ENCODE results near the gene BRSK1. TPM values are rescaled to one million over a fixed set of nuclear protein-coding genes. Genes with fewer than 3 reads are reported as not detected.

BRSK1 gene
- 1.4 TPM for polyA plus RNA-seq (2012; ENCODE audit: low read depth, missing spikeins)

DNA sequence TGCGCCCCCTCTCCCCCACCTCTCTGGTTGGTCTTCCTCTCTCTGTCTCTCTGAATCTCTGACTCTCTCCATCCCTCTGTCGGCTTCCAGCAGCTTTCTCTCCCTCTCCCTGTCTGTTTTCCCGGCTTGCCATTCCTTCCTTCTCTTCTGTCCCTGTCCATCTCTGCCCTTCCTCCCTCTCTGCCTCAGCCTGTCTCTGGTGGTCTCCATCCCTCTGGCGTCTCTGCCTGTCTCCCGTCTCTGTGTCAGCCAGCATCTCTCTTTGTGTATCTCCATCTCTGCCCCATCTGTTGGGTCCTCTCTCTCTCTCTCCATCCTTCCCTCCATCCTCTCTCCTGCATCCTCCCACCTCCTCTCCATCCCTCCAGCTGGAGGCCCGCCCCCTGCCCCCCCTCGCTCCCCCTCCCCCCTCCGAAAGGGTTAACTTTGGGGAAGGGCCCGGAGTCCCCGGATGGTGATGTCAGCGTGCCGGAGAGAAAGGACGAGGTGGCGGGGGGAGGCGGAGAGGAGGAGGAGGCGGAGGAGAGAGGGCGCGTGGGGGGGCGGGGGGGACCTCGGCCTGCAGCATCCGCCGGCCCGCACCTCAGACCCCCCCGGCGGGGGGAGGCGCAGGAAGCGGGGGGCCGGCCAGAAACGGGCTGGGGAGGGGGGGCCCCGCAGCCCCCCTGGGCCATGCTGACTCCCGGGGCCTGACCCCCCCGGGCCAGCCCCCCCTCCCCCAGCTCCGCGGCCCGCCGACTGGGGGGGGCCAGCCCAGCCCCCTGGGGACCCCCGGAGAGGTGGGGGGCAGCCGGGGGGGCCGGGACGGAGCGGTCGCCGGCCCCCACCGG is at the start of gene BRSK1:
BRSK1 (plus strand) TSS at position 450 of the 830 bp plus-strand sequence. CDS start 446 bp downstream, outside the sequence.
- DNase-seq (ENCODE audit: insufficient read length, low spot score), result no peak
- no peak for TF ChIP-seq POLR2A (IDR thresholded peaks at IDR 0.05; ENCODE audit: low read depth, low read length)
- TF ChIP-seq POU2F2 (IDR thresholded peaks at IDR 0.05; ENCODE audit: low read depth, low read length), result no peak
- TF ChIP-seq TAF1 (IDR thresholded peaks at IDR 0.05; ENCODE audit: low read depth, low read length), result no peak
- TF ChIP-seq POLR2AphosphoS5 (IDR thresholded peaks at IDR 0.05; ENCODE audit: low read depth, low read length), result no peak
- no peak for TF ChIP-seq SPI1 (IDR thresholded peaks at IDR 0.05; ENCODE audit: low read depth, low read length)
- no peak for TF ChIP-seq PAX5 (IDR thresholded peaks at IDR 0.05; ENCODE audit: insufficient read depth, low read length, severe bottlenecking)

DNA sequence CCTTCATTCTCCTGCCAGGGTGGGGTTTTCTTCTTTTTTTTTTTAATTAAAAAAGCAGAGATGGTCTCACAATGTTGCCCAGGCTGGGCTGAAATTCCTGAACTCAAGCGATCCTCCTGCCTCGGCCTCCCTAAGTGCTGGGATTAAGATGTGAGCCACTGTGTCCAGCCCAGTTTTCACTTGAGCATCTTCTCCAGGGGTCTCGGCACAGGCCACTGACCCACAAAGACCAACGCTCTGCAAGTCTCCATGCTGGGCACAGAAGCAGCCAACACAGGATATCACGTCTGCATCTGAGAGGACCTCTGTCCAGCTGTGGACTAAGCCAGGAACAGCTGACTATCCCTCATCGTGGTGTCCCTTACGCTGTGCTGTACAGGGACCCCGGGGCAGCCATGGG is 45.8 kb upstream of the BRSK1 start:
- TF ChIP-seq SPI1 (IDR thresholded peaks at IDR 0.05; ENCODE audit: low read depth, low read length) (no peak), PAX5 (IDR thresholded peaks at IDR 0.05; ENCODE audit: insufficient read depth, low read length, severe bottlenecking) (no peak)
- DNase-seq (ENCODE audit: insufficient read length, low spot score) (no peak), FAIRE-seq (no peak)

More for the DNA sequence above, at the start of gene BRSK1:
- FAIRE-seq, result no peak

DNA sequence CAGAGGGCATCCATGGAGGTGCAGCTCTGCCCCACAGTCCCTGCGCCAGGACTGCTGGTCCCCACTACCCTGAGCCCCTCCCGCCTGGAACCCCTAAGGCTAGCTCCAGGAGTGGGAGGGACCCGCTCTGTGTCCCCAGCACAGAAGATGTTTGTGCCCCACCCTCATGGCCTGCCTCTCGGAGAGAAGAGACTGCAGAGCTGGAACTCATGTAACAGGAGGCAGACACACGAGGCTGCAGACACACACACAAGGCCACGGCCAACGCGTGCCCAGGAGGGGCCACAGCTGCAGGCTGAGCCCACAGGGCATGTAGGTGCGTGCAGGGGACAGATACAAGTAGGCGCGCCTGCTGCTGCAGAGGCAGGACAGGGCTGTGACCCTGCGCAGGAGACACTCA is 44.8 kb upstream of the BRSK1 start:
- FAIRE-seq, result no peak
- TF ChIP-seq POLR2A (IDR thresholded peaks at IDR 0.05; ENCODE audit: low read depth, low read length) (no peak), POU2F2 (IDR thresholded peaks at IDR 0.05; ENCODE audit: low read depth, low read length) (no peak), POLR2AphosphoS5 (IDR thresholded peaks at IDR 0.05; ENCODE audit: low read depth, low read length) (no peak)

DNA sequence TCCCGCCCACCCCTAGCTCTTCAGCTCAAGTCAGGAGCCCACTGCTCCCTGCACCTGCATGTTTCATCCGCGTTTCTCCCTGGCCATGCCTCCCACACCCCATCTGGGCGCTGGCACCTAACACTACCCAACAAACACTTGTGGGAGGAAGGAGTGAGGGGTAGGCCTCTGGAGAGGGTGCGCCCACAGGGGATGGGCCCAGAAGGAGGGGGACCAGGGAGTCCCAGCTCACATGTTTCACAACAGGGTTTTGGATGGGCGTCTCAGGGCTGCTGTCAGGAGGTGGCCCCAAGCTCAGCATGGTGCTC is 43.1 kb upstream of the BRSK1 start:
- no peak for TF ChIP-seq TAF1 (IDR thresholded peaks at IDR 0.05; ENCODE audit: low read depth, low read length)
- no peak for TF ChIP-seq PAX5 (IDR thresholded peaks at IDR 0.05; ENCODE audit: insufficient read depth, low read length, severe bottlenecking)
- no peak for TF ChIP-seq SPI1 (IDR thresholded peaks at IDR 0.05; ENCODE audit: low read depth, low read length)
- TF ChIP-seq POLR2A (IDR thresholded peaks at IDR 0.05; ENCODE audit: low read depth, low read length), result no peak
- no peak for TF ChIP-seq POLR2AphosphoS5 (IDR thresholded peaks at IDR 0.05; ENCODE audit: low read depth, low read length)
- no peak for TF ChIP-seq POU2F2 (IDR thresholded peaks at IDR 0.05; ENCODE audit: low read depth, low read length)
- FAIRE-seq (no peak), DNase-seq (ENCODE audit: insufficient read length, low spot score) (no peak)

More for the DNA sequence above, 44.8 kb upstream of the BRSK1 start:
- no peak for DNase-seq (ENCODE audit: insufficient read length, low spot score)

DNA sequence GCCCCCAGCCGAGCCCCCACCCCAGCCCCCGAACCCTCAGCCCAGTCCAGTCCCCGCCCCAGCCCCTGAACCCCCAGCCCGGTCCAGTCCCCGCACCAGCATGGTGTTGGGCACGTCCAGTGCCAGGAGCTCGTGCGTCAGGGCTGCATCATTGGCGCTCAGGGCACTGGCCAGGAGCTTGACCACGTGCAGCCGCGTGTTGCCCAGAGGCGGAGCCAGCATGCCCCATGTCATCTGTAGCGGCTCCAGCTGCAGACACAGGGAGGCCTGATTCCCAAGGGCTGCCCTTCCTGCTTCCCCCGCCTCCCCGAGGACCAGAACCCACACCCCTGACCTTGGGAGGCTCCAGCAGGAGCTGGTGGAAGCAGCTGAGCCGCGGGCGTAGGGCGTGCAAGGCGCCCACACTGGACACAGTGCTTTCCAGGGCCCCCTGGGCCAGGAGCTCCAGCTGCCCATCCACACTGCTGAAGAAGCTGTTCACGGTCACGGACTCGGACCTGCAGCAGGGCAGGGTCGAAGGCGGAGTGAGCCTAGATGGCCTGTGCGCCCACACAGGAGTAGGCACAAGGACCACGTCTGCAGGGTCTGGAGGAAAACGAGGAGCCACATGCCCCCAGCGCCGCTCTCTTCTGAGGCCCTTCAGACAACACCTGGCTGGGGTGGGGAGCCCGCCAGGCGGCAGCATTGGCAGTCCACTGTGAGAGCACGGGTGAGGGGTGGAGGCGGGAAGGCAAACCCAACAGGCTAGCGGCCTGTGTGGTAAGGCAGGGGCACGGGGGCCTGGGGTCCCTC is 42.5 kb upstream of the BRSK1 start:
- TF ChIP-seq POLR2A (IDR thresholded peaks at IDR 0.05; ENCODE audit: low read depth, low read length) (no peak), POLR2AphosphoS5 (IDR thresholded peaks at IDR 0.05; ENCODE audit: low read depth, low read length) (no peak), POU2F2 (IDR thresholded peaks at IDR 0.05; ENCODE audit: low read depth, low read length) (no peak), PAX5 (IDR thresholded peaks at IDR 0.05; ENCODE audit: insufficient read depth, low read length, severe bottlenecking) (no peak), TAF1 (IDR thresholded peaks at IDR 0.05; ENCODE audit: low read depth, low read length) (no peak), SPI1 (IDR thresholded peaks at IDR 0.05; ENCODE audit: low read depth, low read length) (no peak)
- no peak for DNase-seq (ENCODE audit: insufficient read length, low spot score)
- FAIRE-seq, result no peak

DNA sequence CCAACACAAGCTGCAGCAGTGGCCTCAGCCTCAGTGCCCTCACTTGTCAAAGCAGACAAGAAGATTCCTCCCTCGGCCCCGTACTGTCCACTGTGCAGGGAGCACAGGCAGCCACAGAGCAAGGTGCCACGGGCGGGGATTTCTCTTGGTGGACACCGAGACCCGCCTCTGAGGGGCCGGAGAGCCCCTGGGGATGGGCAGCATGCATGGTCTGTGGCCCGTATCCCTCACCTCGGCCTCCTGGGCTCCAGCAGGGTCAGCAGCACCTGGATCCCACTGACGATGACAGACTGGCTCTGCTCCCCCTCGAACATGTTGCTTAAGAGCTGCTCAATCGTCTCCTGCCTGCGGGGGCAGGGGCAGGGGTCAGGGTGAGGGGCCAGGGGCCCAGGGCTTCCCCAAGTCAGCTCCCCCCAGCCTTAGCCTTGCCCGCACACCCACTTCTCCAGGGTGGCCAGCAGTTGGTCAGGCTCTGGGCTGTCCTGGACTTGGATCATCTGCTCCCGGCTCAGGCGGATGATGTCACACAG is 41.8 kb upstream of the BRSK1 start:
- DNase-seq (ENCODE audit: insufficient read length, low spot score), result no peak
- TF ChIP-seq SPI1 (IDR thresholded peaks at IDR 0.05; ENCODE audit: low read depth, low read length) (no peak), PAX5 (IDR thresholded peaks at IDR 0.05; ENCODE audit: insufficient read depth, low read length, severe bottlenecking) (no peak), TAF1 (IDR thresholded peaks at IDR 0.05; ENCODE audit: low read depth, low read length) (no peak), POLR2AphosphoS5 (IDR thresholded peaks at IDR 0.05; ENCODE audit: low read depth, low read length) (no peak), POLR2A (IDR thresholded peaks at IDR 0.05; ENCODE audit: low read depth, low read length) (no peak), POU2F2 (IDR thresholded peaks at IDR 0.05; ENCODE audit: low read depth, low read length) (no peak)
- FAIRE-seq, result no peak

DNA sequence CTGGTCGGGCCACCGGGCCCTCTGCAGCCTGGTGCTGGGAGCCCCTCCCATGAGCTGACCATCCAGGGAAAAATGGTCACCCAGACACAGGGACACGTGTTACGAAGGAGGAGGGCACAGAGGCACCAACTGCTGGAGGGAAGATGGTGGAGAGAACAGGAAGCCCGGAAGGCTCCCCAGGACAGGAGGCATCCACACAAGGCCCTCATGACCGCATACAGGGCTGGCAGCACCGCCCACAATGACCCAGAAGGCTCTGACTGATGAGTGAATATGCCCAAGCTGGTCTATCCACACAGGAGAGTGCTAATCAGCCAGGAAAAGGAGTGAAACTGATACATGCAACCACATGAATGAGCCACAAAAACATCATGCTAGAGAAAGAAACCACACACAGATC is 41.3 kb upstream of the BRSK1 start:
- TF ChIP-seq POLR2AphosphoS5 (IDR thresholded peaks at IDR 0.05; ENCODE audit: low read depth, low read length) (no peak), TAF1 (IDR thresholded peaks at IDR 0.05; ENCODE audit: low read depth, low read length) (no peak), POU2F2 (IDR thresholded peaks at IDR 0.05; ENCODE audit: low read depth, low read length) (no peak)
- no peak for FAIRE-seq
- no peak for DNase-seq (ENCODE audit: insufficient read length, low spot score)

DNA sequence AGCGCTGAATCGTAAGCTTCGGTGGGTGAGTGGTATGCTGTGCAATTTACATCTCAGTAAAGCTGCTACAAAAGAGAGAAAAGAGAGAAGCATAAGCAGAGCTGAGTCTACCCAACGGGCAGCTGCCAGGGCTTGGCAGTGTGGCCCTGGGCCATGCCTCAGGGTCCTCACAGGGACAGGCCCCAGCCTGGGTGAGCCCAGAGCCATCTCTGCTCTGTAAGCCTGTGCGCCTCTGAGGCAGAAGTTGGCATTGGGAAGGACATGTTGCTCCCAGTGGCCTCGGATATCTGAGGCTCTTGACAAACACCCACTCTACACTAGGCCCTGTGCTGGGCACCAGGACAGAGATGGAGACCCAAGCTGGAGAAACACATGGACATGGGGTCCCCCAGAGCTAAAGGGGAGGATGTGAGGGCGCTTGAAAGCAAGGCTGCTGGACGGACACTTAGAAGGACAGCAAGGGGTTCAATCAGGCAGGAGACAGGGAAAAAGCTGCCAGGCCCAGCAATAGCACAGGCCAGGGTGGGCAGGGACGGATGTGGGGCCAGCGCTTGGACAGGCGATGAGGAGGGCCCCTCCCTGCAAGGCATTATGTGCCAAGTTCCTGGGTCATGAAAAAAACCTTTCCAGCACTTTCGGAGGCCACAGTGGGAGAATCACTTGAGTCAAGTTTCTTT is 39.7 kb upstream of the BRSK1 start:
- no peak for TF ChIP-seq POLR2AphosphoS5 (IDR thresholded peaks at IDR 0.05; ENCODE audit: low read depth, low read length)
- TF ChIP-seq POU2F2 (IDR thresholded peaks at IDR 0.05; ENCODE audit: low read depth, low read length), result no peak
- no peak for DNase-seq (ENCODE audit: insufficient read length, low spot score)
- no peak for FAIRE-seq

DNA sequence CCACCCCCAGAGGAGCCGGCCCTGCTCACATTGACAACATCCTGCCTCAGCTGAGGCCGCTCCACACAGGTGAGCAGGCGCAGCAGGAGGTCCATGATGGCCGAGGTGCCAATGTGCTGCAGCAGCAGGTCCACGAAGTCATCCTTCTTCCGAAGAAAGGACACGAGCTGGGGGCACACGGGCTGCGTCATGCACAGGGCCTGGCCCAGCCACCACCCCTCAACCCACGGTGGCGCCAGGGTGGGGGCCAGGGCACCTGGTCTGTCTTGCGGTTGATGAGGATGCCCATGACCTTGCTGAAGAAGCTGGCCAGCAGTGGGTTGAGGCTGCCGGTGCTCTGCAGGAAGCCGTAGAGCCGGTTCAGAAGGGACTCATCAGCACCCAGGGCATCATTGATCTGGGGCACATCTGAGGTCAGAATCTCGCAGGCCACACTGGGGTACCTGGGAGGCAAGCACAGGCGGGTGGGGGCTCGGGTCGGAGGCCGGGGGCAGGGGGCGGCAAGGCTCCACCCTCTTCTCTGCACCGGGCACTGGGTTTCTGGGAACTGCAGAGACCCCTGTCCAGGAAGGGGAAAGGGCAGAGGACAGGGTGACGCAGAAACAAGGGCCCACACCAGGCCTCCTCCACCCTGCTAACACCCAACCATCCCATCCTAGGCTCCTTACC is 38.4 kb upstream of the BRSK1 start:
- no peak for FAIRE-seq
- TF ChIP-seq SPI1 (IDR thresholded peaks at IDR 0.05; ENCODE audit: low read depth, low read length), result no peak
- no peak for TF ChIP-seq POLR2AphosphoS5 (IDR thresholded peaks at IDR 0.05; ENCODE audit: low read depth, low read length)
- no peak for TF ChIP-seq PAX5 (IDR thresholded peaks at IDR 0.05; ENCODE audit: insufficient read depth, low read length, severe bottlenecking)
- no peak for TF ChIP-seq POLR2A (IDR thresholded peaks at IDR 0.05; ENCODE audit: low read depth, low read length)
- TF ChIP-seq POU2F2 (IDR thresholded peaks at IDR 0.05; ENCODE audit: low read depth, low read length), result no peak
- no peak for TF ChIP-seq TAF1 (IDR thresholded peaks at IDR 0.05; ENCODE audit: low read depth, low read length)
- no peak for DNase-seq (ENCODE audit: insufficient read length, low spot score)

All from GM12891 (cell line).